GM12891 (cell line): ENCODE measurements around the gene CRKL.
"Not testable (repeated sequence)": the region's sequence is repeated elsewhere in the genome, so short reads cannot be mapped to it uniquely, and the experiment has no call there.

Experiments
- DNase-seq: peaks from one replicate; pipeline ENCODE4 v3.0.0; 2011; ENCODE audit warnings: low spot score; ENCODE audit not compliant: insufficient read length
- FAIRE-seq: peaks from 2 replicates; lab custom pipeline; 2011; peaks lifted over from hg19 to GRCh38; lab: Jason Lieb, UNC
- PAX5 ChIP-seq: IDR thresholded peaks from 2 replicates; pipeline ENCODE4 v1.6.1; 2011; ENCODE audit warnings: low read length, moderate library complexity, mild to moderate bottlenecking; ENCODE audit not compliant: insufficient read depth, severe bottlenecking
- POLR2A ChIP-seq: IDR thresholded peaks from 2 replicates; pipeline ENCODE4 v1.6.1; 2011; ENCODE audit warnings: low read depth, low read length, control low read depth
- POLR2AphosphoS5 ChIP-seq: IDR thresholded peaks from 2 replicates; pipeline ENCODE4 v1.6.1; 2011; ENCODE audit warnings: low read depth, low read length, control low read depth
- POU2F2 ChIP-seq: IDR thresholded peaks from 2 replicates; pipeline ENCODE4 v1.6.1; 2011; ENCODE audit warnings: low read depth, mild to moderate bottlenecking, control low read depth, low read length, moderate library complexity
- SPI1 ChIP-seq: IDR thresholded peaks from 2 replicates; pipeline ENCODE4 v1.6.1; 2011; ENCODE audit warnings: low read depth, low read length, control low read depth
- TAF1 ChIP-seq: IDR thresholded peaks from 2 replicates; pipeline ENCODE4 v1.6.1; 2011; ENCODE audit warnings: low read depth, low read length, control low read depth

CRKL gene

DNA sequence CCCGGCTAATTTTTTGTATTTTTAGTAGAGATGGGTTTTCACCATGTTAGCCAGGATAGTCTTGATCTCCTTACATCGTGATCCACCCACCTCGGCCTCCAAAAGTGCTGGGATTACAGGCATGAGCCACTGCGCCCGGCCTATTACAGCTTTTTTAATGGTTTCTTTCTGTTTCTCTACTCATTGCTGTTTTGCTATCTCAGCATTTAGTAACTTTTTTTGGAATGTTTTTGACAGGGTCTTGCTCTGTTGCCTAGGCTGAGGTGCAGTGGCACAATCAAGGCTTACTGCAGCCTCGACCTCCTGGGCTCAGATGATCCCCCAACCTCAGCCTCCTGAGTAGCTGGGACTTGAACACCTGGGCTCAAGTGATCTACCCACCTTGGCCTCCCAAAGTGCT is 4.7 kb upstream of the CRKL start:
- DNase-seq (no peak), FAIRE-seq (no peak)
- TF ChIP-seq POU2F2 = no peak
- no peak for TF ChIP-seq POLR2AphosphoS5
- TF ChIP-seq SPI1 = no peak
- no peak for TF ChIP-seq TAF1
- no peak for TF ChIP-seq POLR2A
- no peak for TF ChIP-seq PAX5

DNA sequence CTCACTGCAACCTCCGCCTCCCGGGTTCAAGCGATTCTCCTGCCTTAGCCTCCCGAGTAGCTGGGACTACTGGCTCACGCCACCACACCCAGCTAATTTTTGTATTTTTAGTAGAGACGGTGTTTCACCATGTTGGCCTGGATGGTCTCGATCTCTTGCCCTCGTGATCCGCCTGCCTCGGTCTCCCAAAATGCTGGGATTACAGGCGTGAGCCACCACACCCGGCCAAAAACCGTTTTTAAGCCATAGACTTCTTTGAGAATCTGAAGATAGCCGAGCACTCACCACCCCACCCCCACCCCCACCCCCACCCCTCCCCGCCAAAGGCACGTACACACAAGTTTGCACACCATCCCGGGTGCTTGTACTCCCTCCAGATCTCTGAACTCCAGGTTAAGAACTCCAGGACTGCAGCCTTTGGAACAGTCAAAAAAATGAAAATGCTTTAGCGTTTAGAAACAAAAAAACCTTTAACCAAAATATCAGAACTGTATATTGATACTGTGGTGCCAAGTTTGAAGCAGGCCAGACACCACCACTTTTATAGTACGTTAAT is 1.5 kb downstream of the CRKL start:
- no peak for TF ChIP-seq POU2F2
- TF ChIP-seq TAF1 = no peak
- TF ChIP-seq PAX5 = no peak
- no peak for TF ChIP-seq SPI1
- TF ChIP-seq POLR2A = no peak
- no peak for TF ChIP-seq POLR2AphosphoS5
- FAIRE-seq (no peak), DNase-seq (no peak)

DNA sequence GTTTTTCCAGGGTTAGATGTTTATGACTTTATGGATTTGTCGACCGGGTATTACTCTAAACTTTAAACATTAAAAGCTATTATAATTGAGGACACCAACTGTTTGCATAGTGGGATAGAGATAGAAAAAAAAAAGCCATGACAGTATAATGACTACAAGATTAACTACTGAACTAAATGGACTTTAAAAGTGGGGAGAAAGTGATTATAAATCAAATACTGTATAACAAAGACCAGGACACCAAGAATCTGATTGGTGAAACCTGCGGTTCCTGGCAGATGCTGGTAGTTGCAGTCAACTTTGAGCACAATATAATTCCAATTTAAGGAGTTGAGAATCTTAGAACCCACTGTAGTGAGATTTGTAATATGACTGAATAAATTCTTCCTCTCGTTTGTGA is 2.5 kb downstream of the CRKL start:
- DNase-seq = no peak
- FAIRE-seq = no peak
- no peak for TF ChIP-seq PAX5
- no peak for TF ChIP-seq TAF1
- no peak for TF ChIP-seq POLR2A
- TF ChIP-seq POU2F2 = no peak
- no peak for TF ChIP-seq SPI1
- no peak for TF ChIP-seq POLR2AphosphoS5

DNA sequence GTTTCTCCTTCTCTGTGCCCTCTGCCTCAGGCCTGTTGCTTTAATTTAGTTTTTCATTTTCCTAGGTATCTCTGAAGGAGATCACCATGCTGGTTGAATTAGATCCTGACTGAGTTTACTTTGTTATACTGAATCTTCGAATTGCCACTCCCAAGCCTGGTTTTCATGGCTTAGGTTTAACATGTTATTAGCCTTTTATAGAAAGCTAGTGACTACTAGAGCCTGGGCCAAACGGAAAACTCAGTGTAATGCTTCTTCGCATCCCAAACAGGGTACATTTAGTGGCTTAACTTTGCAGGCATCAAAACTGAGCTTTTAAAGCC is 3.6 kb downstream of the CRKL start:
- DNase-seq (no peak), FAIRE-seq (no peak)

DNA sequence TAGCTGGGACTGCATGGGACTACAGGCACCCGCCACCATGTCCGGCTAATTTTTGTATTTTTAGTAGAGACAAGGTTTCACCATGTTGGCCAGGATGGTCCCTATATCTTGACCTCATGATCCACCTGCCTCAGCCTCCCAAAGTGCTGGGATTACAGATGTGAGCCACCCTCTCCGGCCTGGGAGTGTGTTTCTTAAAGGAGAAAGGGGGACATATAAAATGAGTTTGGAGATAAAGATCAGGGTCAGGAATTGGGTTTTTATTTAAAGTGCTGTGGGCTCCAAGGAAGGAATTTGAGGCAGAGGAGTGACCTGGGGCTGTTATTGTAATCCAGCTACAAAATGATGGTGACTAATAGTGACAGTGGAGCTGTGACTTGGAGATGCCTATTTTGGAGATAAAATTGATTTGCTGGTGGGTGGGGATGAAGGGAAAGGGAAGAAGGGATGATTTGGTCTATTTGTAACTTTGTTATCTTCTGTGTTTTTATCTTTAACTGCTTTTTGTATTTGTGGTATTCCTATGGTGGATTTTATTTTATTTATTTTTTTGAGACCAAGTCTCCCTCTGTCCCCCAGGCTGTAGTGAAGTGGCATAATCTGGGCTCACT is 5.0 kb downstream of the CRKL start:
- DNase-seq (no peak), FAIRE-seq (no peak)

More for the DNA sequence above, 3.6 kb downstream of the CRKL start:
- TF ChIP-seq TAF1 (no peak), POU2F2 (no peak), SPI1 (no peak), PAX5 (no peak), POLR2A (no peak), POLR2AphosphoS5 (no peak)

DNA sequence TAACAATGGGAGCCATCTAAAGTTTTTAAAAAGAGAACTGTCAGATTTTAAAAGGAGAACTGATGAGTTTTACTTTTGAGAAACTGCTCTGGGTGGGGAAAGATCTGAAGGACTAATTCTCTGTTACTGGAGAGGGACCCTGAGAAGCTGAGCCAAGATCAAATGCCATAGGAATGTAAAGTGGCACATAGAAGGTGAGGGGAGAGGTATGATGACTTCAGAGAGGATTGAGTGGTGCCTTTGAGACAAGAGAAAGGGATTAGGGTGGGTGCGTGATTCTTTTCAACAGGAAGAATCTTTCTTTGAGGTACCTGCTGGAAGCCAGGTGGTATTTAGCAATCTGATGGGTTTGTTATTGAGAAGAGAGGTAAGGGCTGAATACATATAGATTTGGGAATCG is 9.0 kb downstream of the CRKL start:
- DNase-seq = no peak
- TF ChIP-seq SPI1 (no peak), POLR2AphosphoS5 (no peak), PAX5 (no peak), POLR2A (no peak), TAF1 (no peak), POU2F2 (no peak)
- no peak for FAIRE-seq

More for the DNA sequence above, 5.0 kb downstream of the CRKL start:
- no peak for TF ChIP-seq POLR2A
- no peak for TF ChIP-seq TAF1
- no peak for TF ChIP-seq POLR2AphosphoS5
- TF ChIP-seq PAX5 = no peak
- TF ChIP-seq POU2F2 = no peak
- TF ChIP-seq SPI1 = no peak

DNA sequence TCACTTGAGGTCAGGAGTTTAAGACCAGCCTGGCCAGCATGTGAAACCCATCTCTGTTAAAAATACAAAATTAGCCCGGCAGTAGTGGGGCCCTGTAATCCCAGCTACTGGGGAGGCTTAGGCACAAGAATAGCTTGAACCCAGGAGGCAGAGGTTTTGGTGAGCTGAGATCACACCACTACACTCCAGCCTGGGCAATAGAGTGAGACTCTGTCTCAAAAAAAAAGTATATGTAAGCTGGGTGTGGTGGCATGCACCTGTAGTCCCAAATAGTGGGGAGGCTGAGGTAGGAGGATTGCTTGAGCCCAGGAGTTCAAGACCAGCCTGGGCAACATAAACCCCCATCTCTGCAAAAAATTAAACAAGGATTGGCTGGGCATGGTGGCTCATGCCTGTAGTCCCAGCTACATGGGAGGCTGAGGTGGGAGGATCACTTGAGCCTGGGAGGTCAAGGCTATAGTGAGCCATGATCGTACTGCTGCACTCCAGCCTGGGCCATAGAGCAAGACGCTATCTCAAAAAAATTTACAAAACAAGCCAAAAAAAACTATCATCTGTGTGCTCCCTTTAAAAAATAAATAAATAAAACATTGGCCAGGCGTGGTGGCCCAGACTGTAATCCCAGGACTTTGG is 10.8 kb downstream of the CRKL start:
- FAIRE-seq = no peak
- no peak for TF ChIP-seq TAF1
- no peak for TF ChIP-seq POU2F2
- TF ChIP-seq POLR2A = no peak
- no peak for TF ChIP-seq POLR2AphosphoS5
- TF ChIP-seq PAX5 = no peak
- no peak for DNase-seq

DNA sequence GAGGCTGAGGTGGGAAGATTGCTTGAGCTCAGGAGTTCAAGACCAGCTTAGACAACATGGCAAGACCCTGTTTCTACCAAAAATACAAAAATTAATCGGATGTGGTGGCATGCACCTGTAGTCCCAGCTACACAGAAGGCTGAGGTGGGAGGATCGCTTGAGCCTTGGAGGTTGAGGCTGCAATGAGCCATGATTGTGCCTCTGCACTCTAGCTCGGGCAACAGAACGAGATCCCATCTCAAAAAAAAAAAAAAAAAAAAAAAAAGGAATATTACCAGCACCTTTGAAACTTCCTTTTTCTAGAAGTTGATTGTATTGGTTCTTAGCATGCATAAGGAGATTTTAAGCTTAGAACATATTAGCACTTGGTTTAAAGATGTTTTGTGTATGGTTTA is 11.4 kb downstream of the CRKL start:
- FAIRE-seq = no peak
- TF ChIP-seq SPI1 = no peak
- no peak for TF ChIP-seq PAX5
- no peak for TF ChIP-seq POU2F2
- no peak for TF ChIP-seq POLR2AphosphoS5
- TF ChIP-seq POLR2A = no peak
- TF ChIP-seq TAF1 = no peak

DNA sequence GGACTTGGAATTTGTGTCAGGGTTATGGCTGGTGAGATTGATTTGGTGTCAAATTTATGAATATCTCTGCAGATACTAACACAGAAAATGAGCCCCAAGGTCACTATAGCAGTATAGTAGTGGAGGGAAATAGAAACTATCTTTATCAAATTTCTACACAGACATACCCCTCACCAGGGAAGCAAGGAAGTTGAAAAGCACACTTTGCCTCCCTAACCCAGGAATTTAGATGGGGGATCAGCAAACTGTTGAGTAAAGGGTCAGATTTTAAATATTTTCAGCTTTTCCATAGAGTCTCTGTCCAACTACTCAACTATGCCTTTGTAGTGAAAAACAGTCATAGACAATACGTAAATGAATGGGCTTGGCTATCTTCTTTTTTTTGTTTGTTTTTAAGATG is 12.8 kb downstream of the CRKL start:
- no peak for FAIRE-seq
- no peak for DNase-seq
- TF ChIP-seq SPI1 (no peak), PAX5 (no peak), TAF1 (no peak), POU2F2 (no peak), POLR2A (no peak), POLR2AphosphoS5 (no peak)

More for the DNA sequence above, 11.4 kb downstream of the CRKL start:
- no peak for DNase-seq

DNA sequence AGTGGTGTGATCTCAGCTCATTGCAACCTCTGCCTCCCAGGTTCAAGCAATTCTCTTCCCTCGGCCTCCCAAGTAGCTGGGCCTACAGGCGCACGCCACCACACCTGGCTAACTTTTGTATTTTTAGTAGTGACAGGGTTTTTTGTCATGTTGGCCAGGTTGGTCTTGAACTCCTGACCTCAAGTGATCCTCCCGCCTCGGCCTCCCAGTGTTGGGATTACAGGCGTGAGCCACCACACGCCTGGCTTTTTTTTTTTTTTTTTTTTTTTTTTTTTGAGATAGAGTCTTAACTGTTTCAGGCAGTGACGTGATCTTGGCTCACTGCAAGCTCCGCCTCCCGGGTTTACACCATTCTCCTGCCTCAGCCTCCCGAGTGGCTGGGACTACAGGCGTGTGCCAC is 13.2 kb downstream of the CRKL start:
- not testable (repeated sequence) for DNase-seq, FAIRE-seq
